ENCODE results near the gene SCMH1.
A peak's percentile ranks its signal among the peaks of the same experiment; 100 is the strongest.

SCMH1 gene

GRCh38 chr1:40980068-40980452 is 262.0 kb downstream of the SCMH1 start:
- no peak for DNase-seq (ENCODE audit: low read depth in 2 of 2, low spot score in 1 of 2)

- peak; percentile 92 to 94 for DNase-seq (ENCODE audit: low read depth in 2 of 2, low spot score in 1 of 2)
Observed at GRCh38 chr1:40979241-40980067, 262.7 kb downstream of the SCMH1 start, which contains the start of gene CTPS1. Gene CTPS1, plus strand, starts transcription at chr1:40979696. Its CDS starts 3,595 bp downstream, at chr1:40983291.

GRCh38 chr1:40978886-40979240 is 263.2 kb downstream of the SCMH1 start:
- no peak for DNase-seq (ENCODE audit: low read depth in 2 of 2, low spot score in 1 of 2)

- no peak for DNase-seq (ENCODE audit: low read depth in 2 of 2, low spot score in 1 of 2)
Observed at GRCh38 chr1:40977716-40978115, 264.4 kb downstream of the SCMH1 start.
